Measurements from ENCODE around the gene CAMK1G. TPM values are rescaled to one million over a fixed set of nuclear protein-coding genes. Genes with fewer than 3 reads are reported as not detected.

Gene CAMK1G
- total RNA-seq, 2 experiments from 2014 or later = not detected

DNA sequence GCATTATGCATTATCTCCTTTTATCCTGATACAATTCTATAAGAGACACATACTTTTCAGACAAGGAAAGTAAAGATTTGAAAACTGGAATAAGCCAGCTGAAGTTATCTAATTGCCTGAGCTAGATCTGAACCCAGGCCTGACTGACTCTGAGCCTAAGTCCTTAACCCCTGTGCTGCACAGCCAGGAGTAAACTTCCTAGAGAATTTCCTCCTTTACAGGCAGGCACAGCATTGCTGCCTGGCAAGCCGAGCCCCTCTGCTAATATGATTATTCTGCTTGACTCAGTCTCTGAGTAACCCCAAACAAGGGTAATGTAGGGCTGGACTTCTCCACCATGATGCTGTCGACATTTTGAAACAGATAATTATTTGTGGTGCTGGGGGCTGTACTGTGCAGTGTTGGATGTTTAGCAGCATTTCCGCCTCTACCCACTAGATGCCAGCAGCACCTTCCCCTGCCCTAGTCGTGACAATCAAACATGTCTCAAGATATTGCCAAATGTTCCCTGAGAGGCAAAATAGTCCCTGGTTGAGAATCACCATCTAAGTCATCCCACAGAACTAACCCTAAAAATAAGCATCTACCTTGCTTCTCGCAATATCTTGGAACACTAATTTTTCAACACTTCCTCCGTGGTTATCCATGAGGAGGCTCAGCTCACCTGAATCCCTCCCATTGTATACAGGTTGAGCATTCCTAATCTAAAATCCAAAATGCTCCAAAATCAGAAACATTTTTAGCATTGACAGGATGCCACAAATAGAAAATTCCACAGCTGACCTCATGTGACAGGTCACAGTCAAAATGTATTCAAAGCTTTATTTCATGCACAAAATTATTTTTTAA lies 18.5 kb downstream of the CAMK1G start:
- POLR2A ChIA-PET = interaction anchor here (1.2 kb wide), 1 partner anchor 168 kb away, joined by 4 read pairs; no protein-coding TSS in a partner anchor
- no peaks in the 10 kb centered on the region for H3K9me3 Mint-ChIP-seq
- no peak overlapping the region for H3K27ac Mint-ChIP-seq
- DNase-seq (peak in 6 of 14 experiments; percentile 7 to 67 (median 39)), ATAC-seq (ENCODE audit: poor library complexity) (peak; percentile 81)
- H3K9me3 ChIP-seq (ENCODE audit: control insufficient read depth in 1 of 2, insufficient read depth in 1 of 2, low read length in 2 of 2) = no peaks in the 10 kb centered on the region
- H3K4me1 Mint-ChIP-seq (ENCODE audit: low read depth) = no peaks in the 10 kb centered on the region
- intact Hi-C loops (cut with DNase I, micrococcal nuclease) = loop anchor here (1.0 to 2.0 kb wide), 4 partner anchors 91 to 145 kb away; no protein-coding TSS in a partner anchor
- no peak overlapping the region for H3K27ac ChIP-seq (ENCODE audit: low read depth in 1 of 2, low read length in 2 of 2)
- no peaks in the 10 kb centered on the region for H3K4me1 ChIP-seq (ENCODE audit: insufficient read depth, low read length)
- H3K36me3 Mint-ChIP-seq (ENCODE audit: low read depth) = no peaks in the 10 kb centered on the region
- H3K27me3 Mint-ChIP-seq = peaks cover 4% of the 10 kb centered on the region
- TF ChIP-seq, protein P1, sequence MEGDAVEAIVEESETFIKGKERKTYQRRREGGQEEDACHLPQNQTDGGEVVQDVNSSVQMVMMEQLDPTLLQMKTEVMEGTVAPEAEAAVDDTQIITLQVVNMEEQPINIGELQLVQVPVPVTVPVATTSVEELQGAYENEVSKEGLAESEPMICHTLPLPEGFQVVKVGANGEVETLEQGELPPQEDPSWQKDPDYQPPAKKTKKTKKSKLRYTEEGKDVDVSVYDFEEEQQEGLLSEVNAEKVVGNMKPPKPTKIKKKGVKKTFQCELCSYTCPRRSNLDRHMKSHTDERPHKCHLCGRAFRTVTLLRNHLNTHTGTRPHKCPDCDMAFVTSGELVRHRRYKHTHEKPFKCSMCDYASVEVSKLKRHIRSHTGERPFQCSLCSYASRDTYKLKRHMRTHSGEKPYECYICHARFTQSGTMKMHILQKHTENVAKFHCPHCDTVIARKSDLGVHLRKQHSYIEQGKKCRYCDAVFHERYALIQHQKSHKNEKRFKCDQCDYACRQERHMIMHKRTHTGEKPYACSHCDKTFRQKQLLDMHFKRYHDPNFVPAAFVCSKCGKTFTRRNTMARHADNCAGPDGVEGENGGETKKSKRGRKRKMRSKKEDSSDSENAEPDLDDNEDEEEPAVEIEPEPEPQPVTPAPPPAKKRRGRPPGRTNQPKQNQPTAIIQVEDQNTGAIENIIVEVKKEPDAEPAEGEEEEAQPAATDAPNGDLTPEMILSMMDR (IDR thresholded peaks at IDR 0.05) = peak; percentile 47
- no peak overlapping the region for H3K4me3 ChIP-seq (ENCODE audit: low read length)
- CTCF ChIA-PET = interaction anchor here (0.9 kb wide), 1 partner anchor 90 kb away, joined by 3 read pairs; no protein-coding TSS in a partner anchor
- no peaks in the 10 kb centered on the region for H3K36me3 ChIP-seq (ENCODE audit: insufficient read depth, low read length)
- H3K4me3 Mint-ChIP-seq = no peak overlapping the region
- no peaks in the 10 kb centered on the region for H3K27me3 ChIP-seq (ENCODE audit: control insufficient read depth in 1 of 2, insufficient read depth in 2 of 2, low read length in 2 of 2)

DNA sequence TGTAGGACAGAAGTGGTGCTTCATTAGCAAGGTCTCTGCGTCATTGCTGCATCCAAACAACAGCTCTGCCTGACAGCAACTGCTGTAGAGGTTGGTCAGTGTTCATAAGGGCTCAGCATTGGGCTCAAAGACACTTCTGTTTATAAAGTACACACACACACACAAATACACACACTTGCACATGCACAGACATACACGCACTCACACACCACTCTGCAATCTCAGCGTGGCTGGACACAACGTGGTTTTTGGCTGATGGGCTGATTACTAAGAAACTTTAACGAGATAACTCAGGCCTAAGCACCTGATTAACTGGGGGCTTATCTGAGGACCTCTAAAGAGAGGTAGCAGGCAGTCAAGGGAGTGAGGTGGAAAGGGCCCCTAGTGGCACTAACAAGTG lies 20.4 kb downstream of the CAMK1G start:
- intact Hi-C loops (cut with DNase I, micrococcal nuclease) = loop anchor here in 1 of 2 experiments (2.0 kb wide), 2 partner anchors 89 to 143 kb away; no protein-coding TSS in a partner anchor
- Histone ChIP-seq H3K27me3 (ENCODE audit: control insufficient read depth in 1 of 2, insufficient read depth in 2 of 2, low read length in 2 of 2) (no peaks in the 10 kb centered on the region), H3K4me3 (ENCODE audit: low read length) (no peak overlapping the region), H3K27ac (ENCODE audit: low read depth in 1 of 2, low read length in 2 of 2) (no peak overlapping the region), H3K4me1 (ENCODE audit: insufficient read depth, low read length) (peaks cover 3% of the 10 kb centered on the region), H3K36me3 (ENCODE audit: insufficient read depth, low read length) (no peaks in the 10 kb centered on the region), H3K9me3 (ENCODE audit: control insufficient read depth in 1 of 2, insufficient read depth in 1 of 2, low read length in 2 of 2) (no peaks in the 10 kb centered on the region)
- Mint-ChIP-seq H3K27ac (no peak overlapping the region), H3K4me3 (no peak overlapping the region), H3K9me3 (no peaks in the 10 kb centered on the region), H3K27me3 (peaks cover 4% of the 10 kb centered on the region), H3K4me1 (ENCODE audit: low read depth) (no peaks in the 10 kb centered on the region), H3K36me3 (ENCODE audit: low read depth) (no peaks in the 10 kb centered on the region)
- no peak for ATAC-seq (ENCODE audit: poor library complexity)
- ChIA-PET POLR2A (no interaction called here), CTCF (no interaction called here)
- TF ChIP-seq, protein P1 (IDR thresholded peaks at IDR 0.05) = no peak
- no peak for DNase-seq

DNA sequence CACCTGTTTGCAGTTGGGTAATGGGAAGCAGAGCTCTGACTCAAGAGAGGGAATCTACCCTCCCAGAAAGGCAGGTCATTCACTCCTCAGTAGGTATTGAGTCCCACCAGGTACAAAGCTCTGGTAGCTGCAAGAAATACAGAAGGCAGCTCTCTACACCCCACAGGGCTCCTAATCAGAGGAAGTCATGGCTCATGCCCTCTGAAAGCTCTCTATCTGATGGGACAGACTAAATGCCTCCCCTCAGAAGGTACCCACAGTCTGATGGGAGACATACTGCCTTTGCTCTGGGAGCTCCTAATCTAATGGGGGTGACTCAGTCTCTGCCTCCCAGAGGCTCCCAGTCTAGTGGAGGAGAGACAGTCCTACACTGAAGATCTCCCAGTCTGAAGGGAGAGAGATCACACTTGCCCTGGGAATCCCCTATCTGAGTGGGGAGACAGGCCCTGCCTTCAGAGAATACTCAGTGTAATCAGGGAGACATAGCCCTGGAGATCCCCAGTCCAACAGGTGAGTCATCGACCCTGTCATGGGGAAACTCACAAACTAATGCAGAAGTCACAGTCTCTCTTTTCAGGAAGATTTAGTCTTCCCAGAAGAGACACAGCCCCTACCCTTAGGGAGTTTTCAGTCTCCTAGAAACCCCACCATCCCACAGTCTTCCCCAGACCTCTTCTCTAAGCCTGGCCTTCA lies 23.7 kb downstream of the CAMK1G start:
- peaks cover 21% of the 10 kb centered on the region for H3K4me1 ChIP-seq (ENCODE audit: insufficient read depth, low read length)
- no peak overlapping the region for H3K4me3 Mint-ChIP-seq
- H3K9me3 ChIP-seq (ENCODE audit: control insufficient read depth in 1 of 2, insufficient read depth in 1 of 2, low read length in 2 of 2) = peaks cover 0 to 4% of the 10 kb centered on the region in 2 experiments
- no peaks in the 10 kb centered on the region for H3K9me3 Mint-ChIP-seq
- CTCF ChIA-PET = no interaction called here
- peak in 2 of 14 experiments; percentile 51 to 70 for DNase-seq
- no peaks in the 10 kb centered on the region for H3K36me3 Mint-ChIP-seq (ENCODE audit: low read depth)
- ATAC-seq (ENCODE audit: poor library complexity) = no peak
- no peak overlapping the region for H3K4me3 ChIP-seq (ENCODE audit: low read length)
- TF ChIP-seq, protein P1 (IDR thresholded peaks at IDR 0.05) = no peak
- H3K27me3 Mint-ChIP-seq = no peaks in the 10 kb centered on the region
- no peak overlapping the region for H3K27ac ChIP-seq (ENCODE audit: low read depth in 1 of 2, low read length in 2 of 2)
- intact Hi-C loops (cut with DNase I, micrococcal nuclease) = no loop called here
- H3K27me3 ChIP-seq (ENCODE audit: control insufficient read depth in 1 of 2, insufficient read depth in 2 of 2, low read length in 2 of 2) = no peaks in the 10 kb centered on the region
- H3K4me1 Mint-ChIP-seq (ENCODE audit: low read depth) = no peaks in the 10 kb centered on the region
- H3K36me3 ChIP-seq (ENCODE audit: insufficient read depth, low read length) = no peaks in the 10 kb centered on the region
- POLR2A ChIA-PET = no interaction called here
- H3K27ac Mint-ChIP-seq = no peak overlapping the region

All from CD4-positive, alpha-beta T cell (primary cell).